Inflammatory macrophage (primary cell): Measurements from ENCODE around the gene OSBPL5.
A peak's percentile ranks its signal among the peaks of the same experiment; 100 is the strongest.

Experiments used
- DNase-seq, 2 donors: peaks; one replicate each; pipeline ENCODE4 v3.0.0-alpha.2; 2020 to 2022

OSBPL5 gene

GRCh38 chr11:3134218-3134621, 30.9 kb downstream of the OSBPL5 start:
- no peak for DNase-seq

GRCh38 chr11:3133261-3134217, 31.6 kb downstream of the OSBPL5 start:
- DNase-seq, result peak; percentile 71 to 81

- no peak for DNase-seq
Measured at GRCh38 chr11:3132831-3133260, 32.3 kb downstream of the OSBPL5 start.

- DNase-seq, result no peak
Measured at GRCh38 chr11:3132271-3132781, 32.8 kb downstream of the OSBPL5 start.

- DNase-seq, result no peak
Measured at GRCh38 chr11:3131330-3131941, 33.7 kb downstream of the OSBPL5 start.

GRCh38 chr11:3130269-3131071, 34.6 kb downstream of the OSBPL5 start:
- DNase-seq, result no peak

- DNase-seq, result no peak
Measured at GRCh38 chr11:3129591-3130268, 35.4 kb downstream of the OSBPL5 start.

- no peak for DNase-seq
Measured at GRCh38 chr11:3129181-3129590, 35.9 kb downstream of the OSBPL5 start.

GRCh38 chr11:3128356-3129180, 36.5 kb downstream of the OSBPL5 start:
- no peak for DNase-seq

- DNase-seq, result no peak
Measured at GRCh38 chr11:3127706-3128355, 37.3 kb downstream of the OSBPL5 start.

- no peak for DNase-seq
Measured at GRCh38 chr11:3126901-3127691, 38.0 kb downstream of the OSBPL5 start.

- DNase-seq, result peak in 1 of 2 donors; percentile 40
Measured at GRCh38 chr11:3126207-3126865, 38.8 kb downstream of the OSBPL5 start.

GRCh38 chr11:3124821-3125220, 40.3 kb downstream of the OSBPL5 start:
- no peak for DNase-seq

- DNase-seq, result peak; percentile 80 to 84
Measured at GRCh38 chr11:3123761-3124733, 41.1 kb downstream of the OSBPL5 start.

- DNase-seq, result no peak
Measured at GRCh38 chr11:3123305-3123704, 41.8 kb downstream of the OSBPL5 start.

- no peak for DNase-seq
Measured at GRCh38 chr11:3122775-3123201, 42.3 kb downstream of the OSBPL5 start.

GRCh38 chr11:3121931-3122774, 43.0 kb downstream of the OSBPL5 start:
- no peak for DNase-seq
